ENCODE data around the gene PGS1. TPM values are rescaled to one million over a fixed set of nuclear protein-coding genes. Genes with fewer than 3 reads are reported as not detected.

Gene PGS1
- total RNA-seq, 2 experiments from 2014 or later, result 46.5 to 51.0 TPM

GRCh38 chr17:78394209-78394608 is 15.8 kb downstream of the PGS1 start:
- H3K36me3 Mint-ChIP-seq (ENCODE audit: low read depth), result peaks cover 59% of the 10 kb centered on the region
- H3K9me3 Mint-ChIP-seq (ENCODE audit: insufficient read depth), result no peaks in the 10 kb centered on the region
- no peak overlapping the region for H3K4me3 Mint-ChIP-seq
- H3K27ac Mint-ChIP-seq, result no peak overlapping the region
- no peaks in the 10 kb centered on the region for H3K27me3 Mint-ChIP-seq (ENCODE audit: low read depth)
- peaks cover 12% of the 10 kb centered on the region for H3K4me1 Mint-ChIP-seq (ENCODE audit: low read depth)
- ChIA-PET POLR2A (no interaction called here), CTCF (no interaction called here)
- ATAC-seq (no peak), DNase-seq (no peak)

- peak overlapping the region; percentile 57 for H3K27ac Mint-ChIP-seq
- H3K4me3 Mint-ChIP-seq, result no peak overlapping the region
- H3K9me3 Mint-ChIP-seq (ENCODE audit: insufficient read depth), result no peaks in the 10 kb centered on the region
- no peaks in the 10 kb centered on the region for H3K27me3 Mint-ChIP-seq (ENCODE audit: low read depth)
- peaks cover 64% of the 10 kb centered on the region for H3K36me3 Mint-ChIP-seq (ENCODE audit: low read depth)
- peaks cover 9% of the 10 kb centered on the region for H3K4me1 Mint-ChIP-seq (ENCODE audit: low read depth)
- ChIA-PET POLR2A (no interaction called here), CTCF (no interaction called here)
- ATAC-seq, result no peak
- DNase-seq, result no peak
Measured at GRCh38 chr17:78395155-78395554, 16.7 kb downstream of the PGS1 start.

GRCh38 chr17:78396441-78397337 is 18.2 kb downstream of the PGS1 start:
- H3K27ac Mint-ChIP-seq, result no peak overlapping the region
- ATAC-seq, result no peak
- no peaks in the 10 kb centered on the region for H3K9me3 Mint-ChIP-seq (ENCODE audit: insufficient read depth)
- ChIA-PET POLR2A (interaction anchor here (0.6 kb wide), 1 partner anchor 19 kb away, joined by 3 read pairs; no protein-coding TSS in a partner anchor), CTCF (interaction anchor here (1.2 to 2.1 kb wide), 2 partner anchors 25 to 36 kb away, joined by 3 to 11 read pairs; no protein-coding TSS in a partner anchor)
- H3K27me3 Mint-ChIP-seq (ENCODE audit: low read depth), result no peaks in the 10 kb centered on the region
- no peak for DNase-seq
- H3K36me3 Mint-ChIP-seq (ENCODE audit: low read depth), result peaks cover 67% of the 10 kb centered on the region
- H3K4me3 Mint-ChIP-seq, result no peak overlapping the region
- no peaks in the 10 kb centered on the region for H3K4me1 Mint-ChIP-seq (ENCODE audit: low read depth)

- ATAC-seq, result no peak
- POLR2A ChIA-PET, result interaction anchor here (0.6 kb wide), 1 partner anchor 20 kb away, joined by 3 read pairs; no protein-coding TSS in a partner anchor
- H3K27me3 Mint-ChIP-seq (ENCODE audit: low read depth), result no peaks in the 10 kb centered on the region
- CTCF ChIA-PET, result interaction anchor here (2.1 kb wide), 1 partner anchor 24 kb away, joined by 11 read pairs; no protein-coding TSS in a partner anchor
- DNase-seq, result no peak
- no peak overlapping the region for H3K27ac Mint-ChIP-seq
- H3K4me3 Mint-ChIP-seq, result no peak overlapping the region
- H3K9me3 Mint-ChIP-seq (ENCODE audit: insufficient read depth), result no peaks in the 10 kb centered on the region
- no peaks in the 10 kb centered on the region for H3K4me1 Mint-ChIP-seq (ENCODE audit: low read depth)
- peaks cover 70% of the 10 kb centered on the region for H3K36me3 Mint-ChIP-seq (ENCODE audit: low read depth)
Measured at GRCh38 chr17:78397681-78398101, 19.2 kb downstream of the PGS1 start.

GRCh38 chr17:78398390-78398789 is 19.9 kb downstream of the PGS1 start:
- POLR2A ChIA-PET, result no interaction called here
- no peak overlapping the region for H3K27ac Mint-ChIP-seq
- H3K4me3 Mint-ChIP-seq, result no peak overlapping the region
- H3K27me3 Mint-ChIP-seq (ENCODE audit: low read depth), result no peaks in the 10 kb centered on the region
- no peaks in the 10 kb centered on the region for H3K9me3 Mint-ChIP-seq (ENCODE audit: insufficient read depth)
- no peak for ATAC-seq
- no peak for DNase-seq
- H3K36me3 Mint-ChIP-seq (ENCODE audit: low read depth), result peaks cover 74% of the 10 kb centered on the region
- CTCF ChIA-PET, result no interaction called here
- no peaks in the 10 kb centered on the region for H3K4me1 Mint-ChIP-seq (ENCODE audit: low read depth)

GRCh38 chr17:78399028-78399692 is 20.7 kb downstream of the PGS1 start:
- ATAC-seq (no peak), DNase-seq (no peak)
- H3K4me1 Mint-ChIP-seq (ENCODE audit: low read depth), result no peaks in the 10 kb centered on the region
- H3K36me3 Mint-ChIP-seq (ENCODE audit: low read depth), result peaks cover 74% of the 10 kb centered on the region
- POLR2A ChIA-PET, result no interaction called here
- no peaks in the 10 kb centered on the region for H3K27me3 Mint-ChIP-seq (ENCODE audit: low read depth)
- CTCF ChIA-PET, result no interaction called here
- no peak overlapping the region for H3K4me3 Mint-ChIP-seq
- H3K27ac Mint-ChIP-seq, result no peak overlapping the region
- H3K9me3 Mint-ChIP-seq (ENCODE audit: insufficient read depth), result no peaks in the 10 kb centered on the region

- no peaks in the 10 kb centered on the region for H3K9me3 Mint-ChIP-seq (ENCODE audit: insufficient read depth)
- no peaks in the 10 kb centered on the region for H3K27me3 Mint-ChIP-seq (ENCODE audit: low read depth)
- no peak for ATAC-seq
- no peaks in the 10 kb centered on the region for H3K4me1 Mint-ChIP-seq (ENCODE audit: low read depth)
- peaks cover 75% of the 10 kb centered on the region for H3K36me3 Mint-ChIP-seq (ENCODE audit: low read depth)
- H3K27ac Mint-ChIP-seq, result no peak overlapping the region
- CTCF ChIA-PET, result no interaction called here
- POLR2A ChIA-PET, result no interaction called here
- H3K4me3 Mint-ChIP-seq, result no peak overlapping the region
- no peak for DNase-seq
Measured at GRCh38 chr17:78399693-78400144, 21.3 kb downstream of the PGS1 start.

- ChIA-PET CTCF (interaction anchor here (0.8 to 1.4 kb wide), 2 partner anchors 12 to 14 kb away, joined by 4 to 7 read pairs; no protein-coding TSS in a partner anchor), POLR2A (interaction anchor here (1.0 to 1.1 kb wide), 2 partner anchors 10 to 22 kb away, joined by 3 read pairs; partner anchors contain the start of gene PGS1)
- peaks cover 2% of the 10 kb centered on the region for H3K4me1 Mint-ChIP-seq (ENCODE audit: low read depth)
- no peak overlapping the region for H3K27ac Mint-ChIP-seq
- no peaks in the 10 kb centered on the region for H3K9me3 Mint-ChIP-seq (ENCODE audit: insufficient read depth)
- no peak for DNase-seq
- peaks cover 72% of the 10 kb centered on the region for H3K36me3 Mint-ChIP-seq (ENCODE audit: low read depth)
- no peak for ATAC-seq
- H3K27me3 Mint-ChIP-seq (ENCODE audit: low read depth), result no peaks in the 10 kb centered on the region
- H3K4me3 Mint-ChIP-seq, result no peak overlapping the region
Measured at GRCh38 chr17:78400581-78401240, 22.3 kb downstream of the PGS1 start.

GRCh38 chr17:78401246-78401645 is 22.8 kb downstream of the PGS1 start:
- no peaks in the 10 kb centered on the region for H3K27me3 Mint-ChIP-seq (ENCODE audit: low read depth)
- H3K4me1 Mint-ChIP-seq (ENCODE audit: low read depth), result peaks cover 5% of the 10 kb centered on the region
- H3K9me3 Mint-ChIP-seq (ENCODE audit: insufficient read depth), result no peaks in the 10 kb centered on the region
- DNase-seq (no peak), ATAC-seq (no peak)
- POLR2A ChIA-PET, result interaction anchor here (1.0 to 1.1 kb wide), 2 partner anchors 9 to 23 kb away, joined by 3 read pairs; partner anchors contain the start of gene PGS1
- no peak overlapping the region for H3K27ac Mint-ChIP-seq
- CTCF ChIA-PET, result interaction anchor here (0.8 to 1.4 kb wide), 3 partner anchors 11 to 20 kb away, joined by 3 to 7 read pairs (median 4); no protein-coding TSS in a partner anchor
- H3K4me3 Mint-ChIP-seq, result no peak overlapping the region
- H3K36me3 Mint-ChIP-seq (ENCODE audit: low read depth), result peaks cover 69% of the 10 kb centered on the region

GRCh38 chr17:78401891-78402290 is 23.4 kb downstream of the PGS1 start:
- no peaks in the 10 kb centered on the region for H3K27me3 Mint-ChIP-seq (ENCODE audit: low read depth)
- H3K36me3 Mint-ChIP-seq (ENCODE audit: low read depth), result peaks cover 64% of the 10 kb centered on the region
- H3K4me3 Mint-ChIP-seq, result no peak overlapping the region
- no peaks in the 10 kb centered on the region for H3K9me3 Mint-ChIP-seq (ENCODE audit: insufficient read depth)
- no peak overlapping the region for H3K27ac Mint-ChIP-seq
- ATAC-seq, result no peak
- ChIA-PET POLR2A (interaction anchor here (0.8 to 1.0 kb wide), 2 partner anchors 8 to 9 kb away, joined by 3 read pairs; no protein-coding TSS in a partner anchor), CTCF (interaction anchor here (0.8 to 1.4 kb wide), 3 partner anchors 11 to 19 kb away, joined by 3 to 7 read pairs (median 4); no protein-coding TSS in a partner anchor)
- DNase-seq, result no peak
- peaks cover 9% of the 10 kb centered on the region for H3K4me1 Mint-ChIP-seq (ENCODE audit: low read depth)

- Mint-ChIP-seq H3K36me3 (ENCODE audit: low read depth) (peaks cover 51% of the 10 kb centered on the region), H3K4me3 (no peak overlapping the region), H3K9me3 (ENCODE audit: insufficient read depth) (no peaks in the 10 kb centered on the region), H3K4me1 (ENCODE audit: low read depth) (peaks cover 28% of the 10 kb centered on the region), H3K27me3 (ENCODE audit: low read depth) (no peaks in the 10 kb centered on the region), H3K27ac (no peak overlapping the region)
- ChIA-PET CTCF (interaction anchor here (1.1 kb wide), 1 partner anchor 8 kb away, joined by 3 read pairs; no protein-coding TSS in a partner anchor), POLR2A (interaction anchor here (1.7 kb wide), 1 partner anchor 13 kb away, joined by 3 read pairs; no protein-coding TSS in a partner anchor)
- DNase-seq (no peak), ATAC-seq (no peak)
Measured at GRCh38 chr17:78403822-78404221, 25.4 kb downstream of the PGS1 start.
